ENCODE data around the gene SORCS2.

DNA sequence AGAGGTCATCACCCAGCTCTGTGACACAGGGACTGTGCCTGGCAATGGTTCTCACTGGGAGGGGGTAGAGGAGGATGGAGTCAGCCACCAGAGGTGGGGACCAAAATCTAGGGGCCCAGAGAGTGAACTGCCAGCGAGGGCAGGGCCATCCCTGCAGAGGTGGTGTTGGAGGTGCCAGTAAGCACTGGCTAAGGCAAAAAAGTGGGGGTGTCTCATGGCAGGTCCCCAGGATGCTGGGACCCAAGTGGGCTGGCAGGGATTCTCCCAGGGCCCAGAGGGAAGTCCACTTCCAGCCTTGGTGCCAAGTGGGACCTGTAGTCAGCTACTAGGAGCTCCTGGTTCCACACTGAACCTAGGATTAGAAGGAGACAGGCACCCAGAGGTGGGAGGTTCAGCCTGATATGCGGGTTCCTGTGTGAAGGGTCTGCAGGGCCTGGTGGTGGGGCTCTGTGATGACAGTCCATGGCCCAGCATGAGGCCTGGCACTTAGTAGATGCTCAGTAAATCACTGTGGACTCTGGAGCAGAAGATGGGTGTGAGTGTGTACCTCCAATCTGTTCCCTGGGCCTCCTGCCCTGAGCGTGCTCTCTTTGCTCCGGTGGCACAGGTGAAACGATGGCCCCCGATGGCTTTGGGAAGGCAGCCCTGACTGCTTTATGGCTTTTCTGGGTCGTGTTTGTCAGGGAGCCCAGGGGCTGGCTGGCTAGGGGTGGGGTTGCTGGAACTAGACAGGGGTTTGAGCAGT lies 160.9 kb downstream of the SORCS2 start:
- TF ChIP-seq, protein P1, sequence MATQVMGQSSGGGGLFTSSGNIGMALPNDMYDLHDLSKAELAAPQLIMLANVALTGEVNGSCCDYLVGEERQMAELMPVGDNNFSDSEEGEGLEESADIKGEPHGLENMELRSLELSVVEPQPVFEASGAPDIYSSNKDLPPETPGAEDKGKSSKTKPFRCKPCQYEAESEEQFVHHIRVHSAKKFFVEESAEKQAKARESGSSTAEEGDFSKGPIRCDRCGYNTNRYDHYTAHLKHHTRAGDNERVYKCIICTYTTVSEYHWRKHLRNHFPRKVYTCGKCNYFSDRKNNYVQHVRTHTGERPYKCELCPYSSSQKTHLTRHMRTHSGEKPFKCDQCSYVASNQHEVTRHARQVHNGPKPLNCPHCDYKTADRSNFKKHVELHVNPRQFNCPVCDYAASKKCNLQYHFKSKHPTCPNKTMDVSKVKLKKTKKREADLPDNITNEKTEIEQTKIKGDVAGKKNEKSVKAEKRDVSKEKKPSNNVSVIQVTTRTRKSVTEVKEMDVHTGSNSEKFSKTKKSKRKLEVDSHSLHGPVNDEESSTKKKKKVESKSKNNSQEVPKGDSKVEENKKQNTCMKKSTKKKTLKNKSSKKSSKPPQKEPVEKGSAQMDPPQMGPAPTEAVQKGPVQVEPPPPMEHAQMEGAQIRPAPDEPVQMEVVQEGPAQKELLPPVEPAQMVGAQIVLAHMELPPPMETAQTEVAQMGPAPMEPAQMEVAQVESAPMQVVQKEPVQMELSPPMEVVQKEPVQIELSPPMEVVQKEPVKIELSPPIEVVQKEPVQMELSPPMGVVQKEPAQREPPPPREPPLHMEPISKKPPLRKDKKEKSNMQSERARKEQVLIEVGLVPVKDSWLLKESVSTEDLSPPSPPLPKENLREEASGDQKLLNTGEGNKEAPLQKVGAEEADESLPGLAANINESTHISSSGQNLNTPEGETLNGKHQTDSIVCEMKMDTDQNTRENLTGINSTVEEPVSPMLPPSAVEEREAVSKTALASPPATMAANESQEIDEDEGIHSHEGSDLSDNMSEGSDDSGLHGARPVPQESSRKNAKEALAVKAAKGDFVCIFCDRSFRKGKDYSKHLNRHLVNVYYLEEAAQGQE (IDR thresholded peaks at IDR 0.05; ENCODE audit: borderline replicate concordance): no peak
- TF ChIP-seq, protein P2, sequence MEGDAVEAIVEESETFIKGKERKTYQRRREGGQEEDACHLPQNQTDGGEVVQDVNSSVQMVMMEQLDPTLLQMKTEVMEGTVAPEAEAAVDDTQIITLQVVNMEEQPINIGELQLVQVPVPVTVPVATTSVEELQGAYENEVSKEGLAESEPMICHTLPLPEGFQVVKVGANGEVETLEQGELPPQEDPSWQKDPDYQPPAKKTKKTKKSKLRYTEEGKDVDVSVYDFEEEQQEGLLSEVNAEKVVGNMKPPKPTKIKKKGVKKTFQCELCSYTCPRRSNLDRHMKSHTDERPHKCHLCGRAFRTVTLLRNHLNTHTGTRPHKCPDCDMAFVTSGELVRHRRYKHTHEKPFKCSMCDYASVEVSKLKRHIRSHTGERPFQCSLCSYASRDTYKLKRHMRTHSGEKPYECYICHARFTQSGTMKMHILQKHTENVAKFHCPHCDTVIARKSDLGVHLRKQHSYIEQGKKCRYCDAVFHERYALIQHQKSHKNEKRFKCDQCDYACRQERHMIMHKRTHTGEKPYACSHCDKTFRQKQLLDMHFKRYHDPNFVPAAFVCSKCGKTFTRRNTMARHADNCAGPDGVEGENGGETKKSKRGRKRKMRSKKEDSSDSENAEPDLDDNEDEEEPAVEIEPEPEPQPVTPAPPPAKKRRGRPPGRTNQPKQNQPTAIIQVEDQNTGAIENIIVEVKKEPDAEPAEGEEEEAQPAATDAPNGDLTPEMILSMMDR (IDR thresholded peaks at IDR 0.05; ENCODE audit: poor library complexity, severe bottlenecking): no peak
- TF ChIP-seq EZH2 (IDR thresholded peaks at IDR 0.05; ENCODE audit: borderline replicate concordance, insufficient read depth, low read length, poor library complexity, severe bottlenecking) (no peak), MXI1 (conservative IDR thresholded peaks at IDR 0.05; ENCODE audit: poor library complexity, severe bottlenecking) (no peak), SMC3 (conservative IDR thresholded peaks at IDR 0.05; ENCODE audit: poor library complexity) (no peak), RAD21 (conservative IDR thresholded peaks at IDR 0.05) (no peak)

Data from neural cell (in vitro differentiated cells).